ENCODE data around the gene DNAAF1. TPM values are rescaled to one million over a fixed set of nuclear protein-coding genes. Genes with fewer than 3 reads are reported as not detected.

Gene DNAAF1
- polyA plus RNA-seq (2013, experiment 1 of 2): 0.14 TPM
- polyA plus RNA-seq (2013, experiment 2 of 2): 0.10 TPM

DNA sequence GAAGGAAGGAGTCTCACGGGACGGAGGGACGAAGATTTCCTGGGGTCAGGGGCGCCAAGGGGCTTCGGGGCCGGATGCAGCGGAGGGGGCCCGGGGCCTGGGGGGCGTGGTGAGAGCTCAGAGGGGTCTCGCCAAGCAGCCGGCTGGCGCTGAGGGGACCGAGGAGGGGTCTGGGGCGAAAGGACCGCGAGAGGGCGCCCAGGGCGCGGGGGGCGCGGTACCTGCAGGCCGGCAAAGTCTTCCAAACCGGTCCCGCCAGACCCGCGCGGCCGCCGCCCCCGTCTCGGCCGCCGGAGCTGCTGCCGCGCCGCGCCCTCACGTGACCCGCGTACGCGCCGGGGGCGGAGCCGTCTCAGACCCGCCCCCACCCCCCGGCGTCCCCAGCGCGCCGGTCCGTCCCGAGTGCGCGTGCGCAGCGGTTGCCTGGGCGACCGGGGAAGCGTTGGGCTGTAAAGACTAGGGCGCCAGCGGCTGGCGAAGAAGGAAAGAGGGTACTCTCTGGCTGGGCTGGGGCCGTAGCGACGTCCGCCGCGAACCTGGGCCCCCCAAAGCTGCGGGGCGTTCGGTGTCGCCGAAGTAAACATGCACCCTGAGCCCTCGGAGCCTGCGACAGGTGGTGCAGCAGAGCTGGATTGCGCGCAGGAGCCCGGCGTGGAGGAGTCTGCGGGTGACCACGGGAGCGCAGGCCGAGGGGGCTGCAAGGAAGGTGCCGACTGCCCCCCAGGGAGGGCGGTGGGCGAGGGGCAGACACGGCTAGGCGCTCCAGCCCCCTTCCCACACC is at the start of gene DNAAF1, which contains the start of gene HSDL1:
Gene DNAAF1, plus strand, starts transcription at position 450 of the 781 bp plus-strand sequence. Its CDS starts 133 bp downstream, at position 583.
Gene HSDL1, minus strand, starts transcription at position 319 of the 781 bp plus-strand sequence. CDS start 13,856 bp downstream, outside the sequence.
- peak; percentile 82 for DNase-seq
- Histone ChIP-seq H2BK12ac (ENCODE audit: low read length in 2 of 2) (no peak within 1 kb of the TSS), H2BK5ac (ENCODE audit: low read depth, low read length, poor library complexity, severe bottlenecking) (peak within 1 kb of the TSS; percentile 19), H3K27ac (ENCODE audit: low read length, poor library complexity, severe bottlenecking) (no peak within 1 kb of the TSS), H4K91ac (ENCODE audit: low read length) (peak within 1 kb of the TSS; percentile 59), H3K23ac (ENCODE audit: low read length in 2 of 2) (peak within 1 kb of the TSS in 1 of 2 experiments; percentile 70), H3K36me3 (ENCODE audit: control insufficient read depth in 1 of 2, insufficient read depth in 2 of 2, low read depth in 1 of 2, low read length in 2 of 2) (no peaks in the 10 kb centered on the region), H3K9me3 (ENCODE audit: control insufficient read depth, low read length) (no peaks in the 10 kb centered on the region), H2AFZ (ENCODE audit: low read depth, low read length) (peak within 1 kb of the TSS; percentile 100), H3K18ac (ENCODE audit: low read depth in 1 of 2, low read length in 2 of 2) (peak within 1 kb of the TSS; percentile 87 to 95), H3K14ac (ENCODE audit: low read length in 2 of 2) (peak within 1 kb of the TSS in 1 of 2 experiments; percentile 76), H3K79me1 (replicated peaks; ENCODE audit: low read length, poor library complexity, severe bottlenecking) (peaks cover 11% of the 10 kb centered on the region), H4K8ac (ENCODE audit: low read length) (peak within 1 kb of the TSS; percentile 81), H3K4me1 (ENCODE audit: control insufficient read depth, insufficient read depth, low read depth, low read length) (peaks cover 6% of the 10 kb centered on the region), H3K4ac (ENCODE audit: low read depth in 1 of 2, low read length in 2 of 2) (peak within 1 kb of the TSS in 1 of 2 experiments; percentile 89), H2BK120ac (ENCODE audit: low read depth, low read length) (peak within 1 kb of the TSS; percentile 80), H3K9ac (ENCODE audit: low read length) (peak within 1 kb of the TSS; percentile 87), H3K27me3 (ENCODE audit: control insufficient read depth in 1 of 2, insufficient read depth in 1 of 2, low read length in 2 of 2) (peaks cover 6 to 16% of the 10 kb centered on the region in 2 experiments), H3K4me3 (ENCODE audit: insufficient read depth in 1 of 2, low read depth in 1 of 2, low read length in 2 of 2) (peak within 1 kb of the TSS; percentile 91 to 96), H2AK5ac (ENCODE audit: low read length, severe bottlenecking) (no peak within 1 kb of the TSS), H3K4me2 (ENCODE audit: low read length, poor library complexity, severe bottlenecking) (peak within 1 kb of the TSS; percentile 100), H2BK15ac (ENCODE audit: low read depth, poor library complexity, severe bottlenecking) (no peak within 1 kb of the TSS)
- WGBS: under 1% methylated on average over 79 of the region's 89 CpGs

DNA sequence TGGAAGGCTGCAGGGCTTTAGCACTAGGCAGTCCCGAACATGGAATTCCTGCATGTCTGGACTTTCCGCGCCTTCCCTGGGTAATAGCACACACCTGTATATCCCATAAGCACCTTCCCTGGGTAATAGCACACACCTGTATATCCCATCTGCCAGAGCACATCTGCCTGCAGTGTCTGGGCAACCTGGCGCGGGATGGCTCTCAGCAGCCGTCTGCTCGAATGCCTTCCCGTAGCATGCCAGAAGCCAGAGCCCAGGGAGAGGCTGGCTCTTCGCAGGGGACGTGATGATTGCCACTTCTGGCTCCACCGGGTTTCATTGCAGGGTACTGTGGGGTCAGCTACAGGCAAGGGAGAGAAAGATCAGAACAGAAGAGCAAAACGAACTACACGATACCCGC is 49.6 kb upstream of the DNAAF1 start:
- Histone ChIP-seq H3K4ac (ENCODE audit: low read depth in 1 of 2, low read length in 2 of 2) (no peak overlapping the region), H3K23ac (ENCODE audit: low read length in 2 of 2) (no peak overlapping the region), H3K36me3 (ENCODE audit: control insufficient read depth in 1 of 2, insufficient read depth in 2 of 2, low read depth in 1 of 2, low read length in 2 of 2) (peaks cover 35 to 84% of the 10 kb centered on the region in 2 experiments), H2BK120ac (ENCODE audit: low read depth, low read length) (no peak overlapping the region), H3K4me2 (ENCODE audit: low read length, poor library complexity, severe bottlenecking) (no peak overlapping the region), H3K27ac (ENCODE audit: low read length, poor library complexity, severe bottlenecking) (no peak overlapping the region), H4K91ac (ENCODE audit: low read length) (no peak overlapping the region), H3K27me3 (ENCODE audit: control insufficient read depth in 1 of 2, insufficient read depth in 1 of 2, low read length in 2 of 2) (no peaks in the 10 kb centered on the region), H3K14ac (ENCODE audit: low read length in 2 of 2) (no peak overlapping the region), H4K8ac (ENCODE audit: low read length) (no peak overlapping the region), H3K79me1 (replicated peaks; ENCODE audit: low read length, poor library complexity, severe bottlenecking) (peaks cover 23% of the 10 kb centered on the region), H3K4me1 (ENCODE audit: control insufficient read depth, insufficient read depth, low read depth, low read length) (peaks cover 6% of the 10 kb centered on the region), H2BK12ac (ENCODE audit: low read length in 2 of 2) (no peak overlapping the region), H3K4me3 (ENCODE audit: insufficient read depth in 1 of 2, low read depth in 1 of 2, low read length in 2 of 2) (no peak overlapping the region), H3K9me3 (ENCODE audit: control insufficient read depth, low read length) (no peaks in the 10 kb centered on the region), H2BK15ac (ENCODE audit: low read depth, poor library complexity, severe bottlenecking) (no peak overlapping the region), H2AK5ac (ENCODE audit: low read length, severe bottlenecking) (no peak overlapping the region), H2AFZ (ENCODE audit: low read depth, low read length) (no peak overlapping the region), H3K18ac (ENCODE audit: low read depth in 1 of 2, low read length in 2 of 2) (no peak overlapping the region), H3K9ac (ENCODE audit: low read length) (no peak overlapping the region), H2BK5ac (ENCODE audit: low read depth, low read length, poor library complexity, severe bottlenecking) (no peak overlapping the region)
- 98% methylated on average over 14 of the region's 14 CpGs for WGBS
- DNase-seq: no peak

DNA sequence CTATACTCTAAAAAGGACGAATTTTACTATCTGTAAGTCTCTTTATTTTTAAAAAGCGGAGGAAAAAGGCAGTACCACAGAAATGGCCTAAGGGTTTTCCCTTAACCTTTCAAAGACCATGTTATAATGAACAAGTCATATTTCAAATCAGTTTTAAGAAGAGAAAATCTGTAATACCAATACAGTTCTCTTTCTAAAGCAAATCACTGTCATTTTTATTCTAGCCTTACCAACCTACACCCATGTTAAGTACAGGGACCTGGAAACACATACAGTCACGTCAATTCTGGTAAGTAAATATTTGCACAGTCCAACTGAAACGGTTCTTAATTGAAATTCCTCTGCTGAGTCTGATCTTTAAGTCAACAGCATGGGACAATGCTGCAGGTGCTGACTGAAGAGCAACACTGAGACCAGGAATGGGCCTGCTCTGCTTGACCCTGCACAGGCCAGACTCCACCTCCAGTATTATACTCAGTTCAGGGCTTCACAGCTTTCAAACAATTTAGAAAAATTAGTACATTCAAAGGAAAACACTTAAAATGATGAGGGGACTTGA is 48.6 kb upstream of the DNAAF1 start:
- DNase-seq: no peak
- no peak overlapping the region for H2BK5ac ChIP-seq (ENCODE audit: low read depth, low read length, poor library complexity, severe bottlenecking)
- no peak overlapping the region for H3K4me2 ChIP-seq (ENCODE audit: low read length, poor library complexity, severe bottlenecking)
- peaks cover 28 to 82% of the 10 kb centered on the region in 2 experiments for H3K36me3 ChIP-seq (ENCODE audit: control insufficient read depth in 1 of 2, insufficient read depth in 2 of 2, low read depth in 1 of 2, low read length in 2 of 2)
- no peak overlapping the region for H3K18ac ChIP-seq (ENCODE audit: low read depth in 1 of 2, low read length in 2 of 2)
- no peak overlapping the region for H3K27ac ChIP-seq (ENCODE audit: low read length, poor library complexity, severe bottlenecking)
- no peak overlapping the region for H3K4ac ChIP-seq (ENCODE audit: low read depth in 1 of 2, low read length in 2 of 2)
- no peak overlapping the region for H2BK15ac ChIP-seq (ENCODE audit: low read depth, poor library complexity, severe bottlenecking)
- H4K91ac ChIP-seq (ENCODE audit: low read length): no peak overlapping the region
- H4K8ac ChIP-seq (ENCODE audit: low read length): no peak overlapping the region
- H3K14ac ChIP-seq (ENCODE audit: low read length in 2 of 2): no peak overlapping the region
- 87% methylated on average over 3 of the region's 4 CpGs for WGBS
- H2AK5ac ChIP-seq (ENCODE audit: low read length, severe bottlenecking): no peak overlapping the region
- H3K4me1 ChIP-seq (ENCODE audit: control insufficient read depth, insufficient read depth, low read depth, low read length): peaks cover 6% of the 10 kb centered on the region
- H3K27me3 ChIP-seq (ENCODE audit: control insufficient read depth in 1 of 2, insufficient read depth in 1 of 2, low read length in 2 of 2): no peaks in the 10 kb centered on the region
- no peak overlapping the region for H3K9ac ChIP-seq (ENCODE audit: low read length)
- H3K79me1 ChIP-seq (replicated peaks; ENCODE audit: low read length, poor library complexity, severe bottlenecking): peaks cover 26% of the 10 kb centered on the region
- no peak overlapping the region for H2BK120ac ChIP-seq (ENCODE audit: low read depth, low read length)
- no peak overlapping the region for H3K23ac ChIP-seq (ENCODE audit: low read length in 2 of 2)
- no peak overlapping the region for H2AFZ ChIP-seq (ENCODE audit: low read depth, low read length)
- H3K9me3 ChIP-seq (ENCODE audit: control insufficient read depth, low read length): no peaks in the 10 kb centered on the region
- no peak overlapping the region for H3K4me3 ChIP-seq (ENCODE audit: insufficient read depth in 1 of 2, low read depth in 1 of 2, low read length in 2 of 2)
- no peak overlapping the region for H2BK12ac ChIP-seq (ENCODE audit: low read length in 2 of 2)

DNA sequence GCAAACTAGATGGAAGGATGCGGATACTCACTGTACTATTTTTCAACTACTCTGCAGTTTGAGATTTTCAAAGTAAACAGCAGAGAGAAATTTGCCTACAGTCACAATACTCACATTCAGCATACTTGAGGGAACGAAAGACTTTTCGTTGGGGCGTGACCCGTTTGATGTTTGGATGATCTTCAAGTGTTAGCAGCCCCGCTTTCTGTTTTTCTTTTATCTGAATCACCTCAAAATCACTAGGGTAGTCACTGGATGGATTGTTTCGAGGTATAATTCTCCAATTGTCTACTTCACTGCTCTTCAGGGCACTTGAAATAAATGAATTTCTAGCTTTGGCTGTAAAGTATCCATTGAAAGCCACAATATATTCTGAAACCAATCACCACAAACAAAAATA is 46.2 kb upstream of the DNAAF1 start:
- Histone ChIP-seq H3K4me1 (ENCODE audit: control insufficient read depth, insufficient read depth, low read depth, low read length) (peaks cover 6% of the 10 kb centered on the region), H4K91ac (ENCODE audit: low read length) (no peak overlapping the region), H2BK12ac (ENCODE audit: low read length in 2 of 2) (no peak overlapping the region), H2BK15ac (ENCODE audit: low read depth, poor library complexity, severe bottlenecking) (no peak overlapping the region), H3K18ac (ENCODE audit: low read depth in 1 of 2, low read length in 2 of 2) (no peak overlapping the region), H2BK5ac (ENCODE audit: low read depth, low read length, poor library complexity, severe bottlenecking) (no peak overlapping the region), H3K4ac (ENCODE audit: low read depth in 1 of 2, low read length in 2 of 2) (no peak overlapping the region), H3K4me3 (ENCODE audit: insufficient read depth in 1 of 2, low read depth in 1 of 2, low read length in 2 of 2) (no peak overlapping the region), H4K8ac (ENCODE audit: low read length) (no peak overlapping the region), H2AFZ (ENCODE audit: low read depth, low read length) (no peak overlapping the region), H3K9me3 (ENCODE audit: control insufficient read depth, low read length) (no peaks in the 10 kb centered on the region), H3K27me3 (ENCODE audit: control insufficient read depth in 1 of 2, insufficient read depth in 1 of 2, low read length in 2 of 2) (no peaks in the 10 kb centered on the region), H3K23ac (ENCODE audit: low read length in 2 of 2) (no peak overlapping the region), H3K4me2 (ENCODE audit: low read length, poor library complexity, severe bottlenecking) (no peak overlapping the region), H3K79me1 (replicated peaks; ENCODE audit: low read length, poor library complexity, severe bottlenecking) (peaks cover 30% of the 10 kb centered on the region), H2BK120ac (ENCODE audit: low read depth, low read length) (no peak overlapping the region), H3K14ac (ENCODE audit: low read length in 2 of 2) (no peak overlapping the region), H2AK5ac (ENCODE audit: low read length, severe bottlenecking) (no peak overlapping the region), H3K36me3 (ENCODE audit: control insufficient read depth in 1 of 2, insufficient read depth in 2 of 2, low read depth in 1 of 2, low read length in 2 of 2) (peaks cover 19 to 62% of the 10 kb centered on the region in 2 experiments), H3K27ac (ENCODE audit: low read length, poor library complexity, severe bottlenecking) (no peak overlapping the region), H3K9ac (ENCODE audit: low read length) (no peak overlapping the region)
- DNase-seq: no peak
- WGBS: 100% methylated on average over 5 of the region's 7 CpGs

Data from mesenchymal stem cell (in vitro differentiated cells and primary cell).